ENCODE data around the gene CARHSP1. TPM values are rescaled to one million over a fixed set of nuclear protein-coding genes. Genes with fewer than 3 reads are reported as not detected.

The CARHSP1 gene
- total and polyA plus RNA-seq, 2 of the 4 experiments (the other 2 are of a cell fraction), result 121 to 138 TPM

DNA sequence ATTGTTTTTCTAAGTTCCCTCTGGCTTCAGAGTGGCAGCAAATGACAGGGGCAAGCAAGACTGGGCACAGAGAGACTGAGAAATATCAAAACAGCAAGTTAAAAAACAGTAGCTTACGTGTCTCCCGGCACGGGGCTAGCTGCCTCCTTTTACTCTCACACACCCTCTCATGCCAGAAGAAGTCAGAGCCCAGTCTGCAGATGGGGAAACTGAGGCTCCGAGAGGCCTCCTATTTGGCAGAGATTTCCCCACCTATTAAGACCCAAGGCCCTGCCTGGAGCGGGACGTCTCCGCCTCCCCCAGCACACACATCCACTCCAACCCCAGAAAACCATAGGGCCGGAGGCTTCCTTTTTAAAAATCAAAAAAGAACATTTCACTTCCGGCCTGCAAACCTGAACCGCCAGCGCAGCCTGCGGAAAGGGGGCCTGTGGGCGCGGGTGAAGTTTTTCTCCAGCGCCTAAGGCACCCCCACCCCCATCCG is 832 bp downstream of the CARHSP1 start:
- H2BK20ac ChIP-seq (ENCODE audit: low read depth, low read length), result no peak overlapping the region; the same call in 1 of the 2 replicates
- H2BK15ac ChIP-seq (ENCODE audit: low read depth, low read length), result peak overlapping the region; percentile 72; the same call in 2 of the 3 replicates
- dilution Hi-C loops (cut with HindIII; ENCODE audit: low sequenced_read_pairs, unreplicated experiment), result no loop called here
- H4K5ac ChIP-seq (ENCODE audit: low read depth, low read length), result peak overlapping the region; percentile 51
- H3K27ac ChIP-seq (ENCODE audit: insufficient read depth, low read length), result peak overlapping the region; percentile 90
- H2AFZ ChIP-seq (replicated peaks; ENCODE audit: low read length, poor library complexity), result peak overlapping the region; percentile 92
- in situ Hi-C loops (cut with MboI; ENCODE audit: low sequenced_read_pairs), result no loop called here
- DNase-seq (no peak), ATAC-seq (ENCODE audit: low read depth) (no peak)
- H3K18ac ChIP-seq (ENCODE audit: low read depth, low read length), result peak overlapping the region; percentile 58
- peak overlapping the region; percentile 45 for H2BK120ac ChIP-seq (ENCODE audit: low read depth, low read length)
- ChIA-PET POLR2A (ENCODE audit: unreplicated experiment) (interaction anchor here (0.6 kb wide), 1 partner anchor 105 kb away, joined by 4 read pairs; no protein-coding TSS in a partner anchor), CTCF (interaction anchor here (1.7 kb wide), 1 partner anchor 141 kb away, joined by 6 read pairs; no protein-coding TSS in a partner anchor)
- peak overlapping the region; percentile 71 for H3K4me3 ChIP-seq (ENCODE audit: insufficient read depth, low read depth, low read length)
- H3K14ac ChIP-seq (replicated peaks; ENCODE audit: low read depth, low read length), result peak overlapping the region; percentile 93
- H4K8ac ChIP-seq (ENCODE audit: low read depth in 2 of 2, low read length in 2 of 2), result peak overlapping the region; percentile 73 to 95
- no peaks in the 10 kb centered on the region for H3K27me3 ChIP-seq (ENCODE audit: control insufficient read depth, insufficient read depth, low read length)
- H3K79me1 ChIP-seq (ENCODE audit: low read depth in 1 of 2, low read length in 2 of 2), result peaks cover 5 to 57% of the 10 kb centered on the region in 2 experiments
- intact Hi-C loops (cut with micrococcal nuclease), result loop anchor here (5.0 kb wide), 1 partner anchor 71 kb away; the partner anchor contains the start of genes PMM2 and TMEM186
- H3K9me3 ChIP-seq (ENCODE audit: control insufficient read depth, insufficient read depth, low read length), result no peaks in the 10 kb centered on the region
- TF ChIP-seq RAD21 (IDR thresholded peaks at IDR 0.05; ENCODE audit: low read length) (no peak), RFX5 (IDR thresholded peaks at IDR 0.05; ENCODE audit: low read depth, low read length) (no peak), SMC3 (IDR thresholded peaks at IDR 0.05; ENCODE audit: low read depth, low read length) (no peak), MAZ (IDR thresholded peaks at IDR 0.05; ENCODE audit: borderline replicate concordance, low read depth, low read length) (no peak), MAFK (IDR thresholded peaks at IDR 0.05; ENCODE audit: low read depth, low read length) (no peak), RCOR1 (IDR thresholded peaks at IDR 0.05; ENCODE audit: insufficient replicate concordance, low read length) (no peak), MXI1 (IDR thresholded peaks at IDR 0.05; ENCODE audit: borderline replicate concordance, low read depth, low read length) (no peak; the same call in 1 of the 2 replicates), NFE2L2 (IDR thresholded peaks at IDR 0.05; ENCODE audit: low read depth, low read length) (no peak)
- TF ChIP-seq, protein P1, sequence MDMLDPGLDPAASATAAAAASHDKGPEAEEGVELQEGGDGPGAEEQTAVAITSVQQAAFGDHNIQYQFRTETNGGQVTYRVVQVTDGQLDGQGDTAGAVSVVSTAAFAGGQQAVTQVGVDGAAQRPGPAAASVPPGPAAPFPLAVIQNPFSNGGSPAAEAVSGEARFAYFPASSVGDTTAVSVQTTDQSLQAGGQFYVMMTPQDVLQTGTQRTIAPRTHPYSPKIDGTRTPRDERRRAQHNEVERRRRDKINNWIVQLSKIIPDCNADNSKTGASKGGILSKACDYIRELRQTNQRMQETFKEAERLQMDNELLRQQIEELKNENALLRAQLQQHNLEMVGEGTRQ (IDR thresholded peaks at IDR 0.05; ENCODE audit: low read depth, low read length), result no peak
- TF ChIP-seq, protein P2, sequence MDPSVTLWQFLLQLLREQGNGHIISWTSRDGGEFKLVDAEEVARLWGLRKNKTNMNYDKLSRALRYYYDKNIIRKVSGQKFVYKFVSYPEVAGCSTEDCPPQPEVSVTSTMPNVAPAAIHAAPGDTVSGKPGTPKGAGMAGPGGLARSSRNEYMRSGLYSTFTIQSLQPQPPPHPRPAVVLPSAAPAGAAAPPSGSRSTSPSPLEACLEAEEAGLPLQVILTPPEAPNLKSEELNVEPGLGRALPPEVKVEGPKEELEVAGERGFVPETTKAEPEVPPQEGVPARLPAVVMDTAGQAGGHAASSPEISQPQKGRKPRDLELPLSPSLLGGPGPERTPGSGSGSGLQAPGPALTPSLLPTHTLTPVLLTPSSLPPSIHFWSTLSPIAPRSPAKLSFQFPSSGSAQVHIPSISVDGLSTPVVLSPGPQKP (IDR thresholded peaks at IDR 0.05; ENCODE audit: borderline replicate concordance, low read depth, low read length), result no peak
- TF ChIP-seq, protein P3, sequence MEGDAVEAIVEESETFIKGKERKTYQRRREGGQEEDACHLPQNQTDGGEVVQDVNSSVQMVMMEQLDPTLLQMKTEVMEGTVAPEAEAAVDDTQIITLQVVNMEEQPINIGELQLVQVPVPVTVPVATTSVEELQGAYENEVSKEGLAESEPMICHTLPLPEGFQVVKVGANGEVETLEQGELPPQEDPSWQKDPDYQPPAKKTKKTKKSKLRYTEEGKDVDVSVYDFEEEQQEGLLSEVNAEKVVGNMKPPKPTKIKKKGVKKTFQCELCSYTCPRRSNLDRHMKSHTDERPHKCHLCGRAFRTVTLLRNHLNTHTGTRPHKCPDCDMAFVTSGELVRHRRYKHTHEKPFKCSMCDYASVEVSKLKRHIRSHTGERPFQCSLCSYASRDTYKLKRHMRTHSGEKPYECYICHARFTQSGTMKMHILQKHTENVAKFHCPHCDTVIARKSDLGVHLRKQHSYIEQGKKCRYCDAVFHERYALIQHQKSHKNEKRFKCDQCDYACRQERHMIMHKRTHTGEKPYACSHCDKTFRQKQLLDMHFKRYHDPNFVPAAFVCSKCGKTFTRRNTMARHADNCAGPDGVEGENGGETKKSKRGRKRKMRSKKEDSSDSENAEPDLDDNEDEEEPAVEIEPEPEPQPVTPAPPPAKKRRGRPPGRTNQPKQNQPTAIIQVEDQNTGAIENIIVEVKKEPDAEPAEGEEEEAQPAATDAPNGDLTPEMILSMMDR (conservative IDR thresholded peaks at IDR 0.05; ENCODE audit: low read depth, low read length), result no peak
- H3K9me1 ChIP-seq (ENCODE audit: insufficient read depth, low read length), result peaks cover 8% of the 10 kb centered on the region
- peak overlapping the region; percentile 88 for H2AK5ac ChIP-seq (ENCODE audit: low read depth, low read length)
- peak overlapping the region; percentile 85 for H4K91ac ChIP-seq (ENCODE audit: insufficient read depth, low read depth, low read length)
- no TSS peak for BruUV-seq (replicated peaks)
- peaks cover 17% of the 10 kb centered on the region for H3K4me1 ChIP-seq (ENCODE audit: control insufficient read depth, insufficient read depth, low read length)
- H2AK9ac ChIP-seq (replicated peaks; ENCODE audit: low read depth, low read length, poor library complexity), result peak overlapping the region; percentile 98
- H3K56ac ChIP-seq (ENCODE audit: extremely low read depth, insufficient read depth, low read length), result peak overlapping the region; percentile 91
- peak overlapping the region; percentile 66 for H2BK5ac ChIP-seq (ENCODE audit: low read depth, low read length, poor library complexity, severe bottlenecking)
- peaks cover 45% of the 10 kb centered on the region for H4K20me1 ChIP-seq (ENCODE audit: insufficient read depth, low read length)
- H3K23ac ChIP-seq (ENCODE audit: low read depth, low read length), result peak overlapping the region; percentile 97
- H3K36me3 ChIP-seq (ENCODE audit: control insufficient read depth, insufficient read depth, low read length), result peaks cover 4% of the 10 kb centered on the region
- peak overlapping the region; percentile 92 for H3K9ac ChIP-seq (ENCODE audit: low read depth, low read length)
- H3K4me2 ChIP-seq (ENCODE audit: low read depth, low read length), result peak overlapping the region; percentile 91
- 0% methylated on average over 1 of the region's 16 CpGs; no CpG with 5 or more reads in 1 of the 2 experiments for WGBS, 2 experiments (ENCODE audit: extremely low coverage in 2 of 2, insufficient read length in 1 of 2)
- peak overlapping the region; percentile 95 for H3K4ac ChIP-seq (ENCODE audit: low read depth, low read length)
